Activated CD4-positive, alpha-beta T cell treated with anti-CD3 and anti-CD28 coated beads, Interleukin-2, amount 10 ng/mL, durations not matched to agents 7 days and 5 days (primary cell): ENCODE measurements around the gene PLXNC1. TPM values are rescaled to one million over a fixed set of nuclear protein-coding genes. Genes with fewer than 3 reads are reported as not detected.

ENCODE experiments used
- CTCF ChIA-PET: fragments of 350-600 bp; sonication (Branson Sonifier 250); formaldehyde crosslinking; loops from one replicate; lab custom pipeline; 2021; ENCODE audit warnings: antibody characterized with exemption; lab: Charles Lee
- POLR2A ChIA-PET: fragments of 350-600 bp; sonication (Branson Sonifier 250); formaldehyde crosslinking; loops from one replicate; lab custom pipeline; 2021; ENCODE audit warnings: antibody characterized with exemption; lab: Charles Lee
- DNase-seq: peaks from one replicate; pipeline ENCODE4 v3.0.0-alpha.2; 2020
- H3K27ac Mint-ChIP-seq: one replicate; pipeline ENCODE4 v1.8.0; 2021; ENCODE audit warnings: mild to moderate bottlenecking, moderate library complexity, mixed read lengths
- H3K27me3 Mint-ChIP-seq: one replicate; pipeline ENCODE4 v1.8.0; 2021; ENCODE audit warnings: mixed read lengths
- H3K36me3 Mint-ChIP-seq: one replicate; pipeline ENCODE4 v1.8.0; 2021; ENCODE audit warnings: low read depth, mixed read lengths
- H3K4me1 Mint-ChIP-seq: one replicate; pipeline ENCODE4 v1.8.0; 2021; ENCODE audit warnings: mixed read lengths
- H3K4me3 Mint-ChIP-seq: one replicate; pipeline ENCODE4 v1.8.0; 2021; ENCODE audit warnings: mild to moderate bottlenecking, moderate library complexity, mixed read lengths
- H3K9me3 Mint-ChIP-seq: one replicate; pipeline ENCODE4 v1.8.0; 2021; ENCODE audit warnings: mixed read lengths
- total RNA-seq, 2 experiments: library from RNA; stranded (reverse); gene quantifications; one replicate each; pipeline ENCODE4 v1.2.3, GENCODE V29; 2021

The PLXNC1 gene
- total RNA-seq, 2 experiments from 2014 or later, result 27.4 to 29.7 TPM

DNA sequence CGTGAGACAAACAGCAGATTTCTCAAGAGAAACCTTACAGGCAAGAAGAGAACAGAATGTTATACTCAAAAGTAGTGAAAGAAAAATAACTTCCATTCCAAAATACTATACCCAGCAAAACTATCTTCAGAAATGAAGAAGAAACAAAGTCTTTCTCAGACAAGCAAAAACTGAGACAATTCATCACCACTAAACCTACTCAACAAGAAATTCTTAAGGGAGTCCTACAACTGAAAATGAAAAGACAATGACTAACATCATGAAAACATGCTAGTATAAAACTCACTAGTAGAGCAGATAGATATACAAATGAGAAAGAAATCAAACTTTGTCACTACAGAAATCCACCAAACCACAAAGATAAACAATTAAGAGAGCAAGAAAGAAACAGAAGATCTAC is 204.8 kb downstream of the PLXNC1 start:
- peaks cover 74% of the 10 kb centered on the region for H3K36me3 Mint-ChIP-seq
- no peaks in the 10 kb centered on the region for H3K4me1 Mint-ChIP-seq
- H3K27me3 Mint-ChIP-seq, result no peaks in the 10 kb centered on the region
- H3K4me3 Mint-ChIP-seq, result no peak overlapping the region
- CTCF ChIA-PET, result interaction anchor here (0.6 kb wide), 1 partner anchor 1006 kb away, joined by 3 read pairs; no protein-coding TSS in a partner anchor
- H3K9me3 Mint-ChIP-seq, result peaks cover 56% of the 10 kb centered on the region
- POLR2A ChIA-PET, result no interaction called here
- no peak for DNase-seq
- no peak overlapping the region for H3K27ac Mint-ChIP-seq
